Fibroblast of lung (primary cell): ENCODE results near the gene SLC28A3.

Source experiments
- CTCF ChIP-seq, 2 donors: IDR thresholded peaks in 1 of 2; conservative IDR thresholded peaks in 1 of 2; 1 replicate in 1 of 2; 2 replicates in 1 of 2; pipeline ENCODE4 v1.5.1; 2011 to 2012; ENCODE audit warnings: low read length in 2 of 2, control low read depth in 1 of 2, inconsistent platforms in 1 of 2, low read depth in 1 of 2, mild to moderate bottlenecking in 1 of 2
- EZH2 ChIP-seq: IDR thresholded peaks from 2 replicates; pipeline ENCODE4 v1.5.1; 2012; ENCODE audit warnings: low read length, control low read depth, mild to moderate bottlenecking; ENCODE audit errors: missing control alignments

DNA sequence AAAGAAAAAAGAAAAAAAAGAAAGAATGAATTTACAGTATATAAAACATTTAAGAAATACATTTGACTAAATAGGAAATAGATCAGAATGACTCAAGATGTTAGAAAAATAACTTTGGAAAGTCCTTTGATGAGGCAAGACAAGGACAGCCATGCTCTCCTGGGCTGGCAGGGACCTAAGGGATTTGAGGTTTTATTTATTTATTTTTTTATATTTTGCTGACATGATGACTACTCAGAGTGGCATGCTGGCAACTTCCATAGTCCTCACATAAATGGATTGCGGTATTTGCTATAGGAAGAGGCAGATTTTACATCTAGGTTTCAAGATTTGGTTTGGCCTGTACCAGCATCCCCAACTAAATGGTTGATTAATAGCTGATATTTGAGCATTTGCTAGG lies 17.7 kb downstream of the SLC28A3 start:
- TF ChIP-seq CTCF (conservative IDR thresholded peaks at IDR 0.05 in 1 of 2, IDR thresholded peaks at IDR 0.05 in 1 of 2; ENCODE audit: low read depth in 1 of 2, low read length in 2 of 2): no peak
- TF ChIP-seq EZH2: no peak
